ENCODE data around the gene CCM2. TPM values are rescaled to one million over a fixed set of nuclear protein-coding genes. Genes with fewer than 3 reads are reported as not detected.

CCM2 gene
- total RNA-seq, 1 donor from 2014 or later, result 35.7 TPM

DNA sequence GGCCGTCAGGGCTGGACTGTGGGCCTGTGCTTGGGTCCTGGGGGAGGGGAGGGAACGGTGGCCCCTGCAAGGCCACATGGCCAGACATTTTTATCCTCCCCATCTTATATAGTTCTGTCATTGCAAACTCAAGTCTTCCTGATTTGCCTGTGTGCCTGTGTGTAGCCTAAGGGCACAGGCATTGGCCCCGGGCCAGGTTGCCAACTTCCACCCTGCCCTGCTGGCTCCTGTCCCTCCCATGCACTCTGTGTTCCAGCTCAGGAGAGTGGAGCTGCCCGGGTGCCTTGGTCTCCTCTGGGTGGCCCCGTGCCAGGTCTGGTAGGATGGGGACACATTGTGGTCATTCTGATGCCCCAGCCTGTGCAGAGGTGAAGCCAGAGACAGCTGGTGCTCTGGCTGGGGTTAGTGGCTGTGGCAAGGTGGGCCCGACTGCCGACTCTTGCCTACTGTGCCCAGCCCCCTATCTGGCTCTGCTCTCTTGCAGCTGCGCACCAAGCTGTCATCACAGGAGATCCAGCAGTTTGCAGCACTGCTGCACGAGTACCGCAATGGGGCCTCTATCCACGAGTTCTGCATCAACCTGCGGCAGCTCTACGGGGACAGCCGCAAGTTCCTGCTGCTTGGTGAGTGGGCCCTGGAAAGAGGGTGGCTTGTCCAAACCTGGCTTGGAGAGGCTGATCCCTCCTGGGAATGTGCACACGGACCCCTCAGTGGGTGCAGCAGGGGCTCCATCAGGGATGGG lies 74.0 kb downstream of the CCM2 start:
- peaks cover 6% of the 10 kb centered on the region for H3K36me3 Mint-ChIP-seq (ENCODE audit: low read depth)
- peak overlapping the region; percentile 27 for H3K27ac Mint-ChIP-seq (ENCODE audit: unreplicated experiment)
- no peaks in the 10 kb centered on the region for H3K9me3 Mint-ChIP-seq
- TF ChIP-seq CTCF (conservative IDR thresholded peaks at IDR 0.05), result no peak
- H3K27me3 Mint-ChIP-seq (ENCODE audit: low read depth), result no peaks in the 10 kb centered on the region
- no peak for DNase-seq (ENCODE audit: low read depth, low spot score)
- no peaks in the 10 kb centered on the region for H3K4me1 Mint-ChIP-seq
- H3K4me3 Mint-ChIP-seq, result no peak overlapping the region

- H3K4me3 Mint-ChIP-seq, result no peak overlapping the region
- no peaks in the 10 kb centered on the region for H3K27me3 Mint-ChIP-seq (ENCODE audit: low read depth)
- no peak for DNase-seq (ENCODE audit: low read depth, low spot score)
- peaks cover 6% of the 10 kb centered on the region for H3K36me3 Mint-ChIP-seq (ENCODE audit: low read depth)
- TF ChIP-seq CTCF (conservative IDR thresholded peaks at IDR 0.05), result no peak
- no peaks in the 10 kb centered on the region for H3K4me1 Mint-ChIP-seq
- H3K27ac Mint-ChIP-seq (ENCODE audit: unreplicated experiment), result no peak overlapping the region
- no peaks in the 10 kb centered on the region for H3K9me3 Mint-ChIP-seq
These were observed 74.7 kb downstream of the CCM2 start for GRCh38 chr7:45074528-45075354.

DNA sequence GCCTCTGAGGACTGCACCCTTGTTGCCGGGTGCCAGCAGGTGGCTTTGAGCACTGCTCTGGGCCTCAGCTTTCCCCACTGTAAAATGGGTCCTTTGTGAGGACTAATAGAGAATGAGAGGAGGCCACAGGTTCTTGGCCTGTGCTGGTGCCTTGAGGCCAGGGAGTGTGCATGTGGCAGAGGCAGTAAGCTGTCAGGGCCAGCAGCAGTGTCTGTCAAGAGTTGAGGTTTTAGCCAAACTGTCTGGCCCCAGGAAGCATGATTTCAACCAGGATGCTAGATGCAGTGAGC lies 75.3 kb downstream of the CCM2 start:
- Mint-ChIP-seq H3K4me3 (no peak overlapping the region), H3K27ac (ENCODE audit: unreplicated experiment) (no peak overlapping the region), H3K4me1 (no peaks in the 10 kb centered on the region), H3K36me3 (ENCODE audit: low read depth) (peaks cover 6% of the 10 kb centered on the region), H3K9me3 (no peaks in the 10 kb centered on the region), H3K27me3 (ENCODE audit: low read depth) (no peaks in the 10 kb centered on the region)
- DNase-seq (ENCODE audit: low read depth, low spot score), result no peak
- no peak for TF ChIP-seq CTCF (conservative IDR thresholded peaks at IDR 0.05)

DNA sequence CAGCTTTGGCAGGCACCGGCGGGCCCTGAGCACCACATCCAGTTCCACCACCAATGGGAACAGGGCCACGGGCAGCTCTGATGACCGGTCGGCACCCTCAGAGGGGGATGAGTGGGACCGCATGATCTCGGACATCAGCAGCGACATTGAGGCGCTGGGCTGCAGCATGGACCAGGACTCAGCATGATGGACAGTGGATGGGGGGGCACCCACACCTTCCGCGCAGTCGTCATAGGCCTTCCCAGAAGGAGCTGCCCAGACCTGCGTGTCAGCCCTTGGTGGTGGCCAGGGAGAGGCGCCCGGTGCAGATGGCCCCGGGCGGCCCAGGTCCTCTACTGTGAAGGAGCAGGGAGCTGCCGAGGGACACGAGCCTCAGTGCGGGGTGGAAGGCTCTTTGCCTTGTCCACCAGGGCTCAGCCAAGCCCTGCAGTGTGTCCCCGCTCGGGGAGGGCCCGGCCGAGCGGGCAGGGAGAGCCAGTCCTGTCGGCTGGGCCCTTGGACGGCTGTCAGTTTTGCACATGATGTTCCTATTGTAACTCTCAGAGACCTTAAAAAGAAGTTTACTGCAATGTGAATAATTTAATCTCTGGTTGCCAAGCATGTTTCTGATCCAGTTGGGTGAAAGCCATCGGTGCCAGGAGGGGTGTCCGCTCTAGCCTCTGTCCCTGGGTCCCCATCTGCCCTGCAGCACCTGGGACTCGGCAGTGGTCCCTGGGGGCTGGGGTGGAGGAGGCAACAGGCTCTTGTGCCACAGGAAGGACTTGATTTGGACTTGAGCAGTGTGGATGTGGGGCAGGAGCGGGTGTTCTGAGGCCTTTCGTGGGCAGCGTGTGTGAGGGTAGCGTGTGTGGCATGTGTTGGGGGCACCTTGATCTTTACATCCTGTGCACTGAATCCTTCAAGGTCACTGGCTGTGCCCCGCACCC lies 76.1 kb downstream of the CCM2 start:
- TF ChIP-seq CTCF (conservative IDR thresholded peaks at IDR 0.05), result no peak
- H3K4me3 Mint-ChIP-seq, result no peak overlapping the region
- H3K27ac Mint-ChIP-seq (ENCODE audit: unreplicated experiment), result no peak overlapping the region
- H3K4me1 Mint-ChIP-seq, result no peaks in the 10 kb centered on the region
- DNase-seq (ENCODE audit: low read depth, low spot score), result no peak
- peaks cover 6% of the 10 kb centered on the region for H3K36me3 Mint-ChIP-seq (ENCODE audit: low read depth)
- H3K27me3 Mint-ChIP-seq (ENCODE audit: low read depth), result no peaks in the 10 kb centered on the region
- H3K9me3 Mint-ChIP-seq, result no peaks in the 10 kb centered on the region

DNA sequence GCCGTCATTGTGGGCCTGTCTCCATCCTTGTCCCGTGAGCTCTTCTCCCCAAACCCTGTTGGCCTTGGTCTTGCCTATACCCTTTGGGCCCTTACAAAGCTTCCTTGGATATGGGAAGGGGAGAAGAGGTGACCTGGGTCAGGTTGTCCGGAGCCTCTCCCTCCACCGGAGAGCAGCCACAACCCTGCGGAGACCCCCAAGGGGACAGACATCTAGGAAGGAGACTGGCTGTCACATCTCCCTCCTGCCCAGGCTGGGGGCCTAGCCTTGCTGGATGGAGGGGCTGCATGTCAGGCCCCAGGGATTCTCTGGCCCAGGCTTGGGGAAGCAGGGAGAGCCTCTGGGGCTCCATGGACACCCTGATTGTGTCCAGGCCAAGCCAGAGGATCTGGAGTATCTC lies 76.9 kb downstream of the CCM2 start:
- no peaks in the 10 kb centered on the region for H3K9me3 Mint-ChIP-seq
- peaks cover 6% of the 10 kb centered on the region for H3K36me3 Mint-ChIP-seq (ENCODE audit: low read depth)
- TF ChIP-seq CTCF (conservative IDR thresholded peaks at IDR 0.05), result no peak
- H3K4me3 Mint-ChIP-seq, result no peak overlapping the region
- no peak overlapping the region for H3K27ac Mint-ChIP-seq (ENCODE audit: unreplicated experiment)
- no peaks in the 10 kb centered on the region for H3K27me3 Mint-ChIP-seq (ENCODE audit: low read depth)
- DNase-seq (ENCODE audit: low read depth, low spot score), result no peak
- H3K4me1 Mint-ChIP-seq, result no peaks in the 10 kb centered on the region

Data from neural crest cell (in vitro differentiated cells).